ENCODE measurements around the gene DCST2. TPM values are rescaled to one million over a fixed set of nuclear protein-coding genes. Genes with fewer than 3 reads are reported as not detected.

The DCST2 gene
- total and polyA plus RNA-seq, 2 donors (not counting 3 experiments of a cell fraction or from before 2014, with no cell fraction given): 0.29 to 0.51 TPM

- intact Hi-C loops (cut with micrococcal nuclease) (loop anchor here (5.0 to 10.0 kb wide), 2 partner anchors 156 to 487 kb away; partner anchors contain the start of gene EFNA1), dilution Hi-C loops (cut with MboI; ENCODE audit: extremely low pct_ligation_motif_present, low sequenced_read_pairs) (no loop called here)
- peak overlapping the region in 1 of 3 experiments; percentile 33 for H3K4me3 ChIP-seq (replicated peaks in 1 of 3; ENCODE audit: insufficient read depth in 1 of 3, low read depth in 1 of 3, low read length in 3 of 3)
- H3K27me3 ChIP-seq (ENCODE audit: control insufficient read depth in 2 of 2, insufficient read depth in 2 of 2, low read length in 2 of 2): no peaks in the 10 kb centered on the region
- FAIRE-seq (no peak), DNase-seq (ENCODE audit: low read depth, low spot score) (no peak)
- TF ChIP-seq JUN (IDR thresholded peaks at IDR 0.05; ENCODE audit: borderline replicate concordance, insufficient read depth, insufficient read length, low read depth) (no peak), CTCF (IDR thresholded peaks at IDR 0.05; ENCODE audit: extremely low read depth in 1 of 2, insufficient read depth in 1 of 2, low read depth in 1 of 2, low read length in 2 of 2) (no peak), POLR2A (IDR thresholded peaks at IDR 0.05; ENCODE audit: low read depth, low read length) (peak; percentile 65)
- H3K79me2 ChIP-seq (ENCODE audit: control insufficient read depth, insufficient read depth, low read length): peaks cover 57% of the 10 kb centered on the region
- H3K4me2 ChIP-seq (ENCODE audit: insufficient read depth, low read length): peak overlapping the region; percentile 80
- peaks cover 2 to 7% of the 10 kb centered on the region in 2 experiments for H3K36me3 ChIP-seq (ENCODE audit: control insufficient read depth in 2 of 2, extremely low read depth in 1 of 2, insufficient read depth in 2 of 2, low read length in 2 of 2)
- peak overlapping the region; percentile 92 for H3K9ac ChIP-seq (replicated peaks; ENCODE audit: extremely low read depth, insufficient read depth, low read length)
- H3K27ac ChIP-seq (ENCODE audit: insufficient read depth, low read depth, low read length): peak overlapping the region; percentile 99
- POLR2A ChIA-PET: interaction anchor here (1.0 to 2.7 kb wide), 5 partner anchors 11 to 46 kb away, joined by 3 to 24 read pairs (median 4); partner anchors contain the start of genes PBXIP1 and PYGO2
- no peaks in the 10 kb centered on the region for H3K9me3 ChIP-seq (replicated peaks; ENCODE audit: control insufficient read depth, insufficient read depth, low read length)
- H3K9me1 ChIP-seq (replicated peaks; ENCODE audit: control insufficient read depth, extremely low read depth, insufficient read depth, low read length): no peaks in the 10 kb centered on the region
- CTCF ChIA-PET: interaction anchor here (0.8 to 8.5 kb wide), 15 partner anchors 10 to 120 kb away, joined by 3 to 81 read pairs (median 5); partner anchors contain the start of genes ADAM15, LENEP, PBXIP1 and PMVK
- H3K4me1 ChIP-seq (ENCODE audit: control insufficient read depth, extremely low read depth, insufficient read depth, low read length): peaks cover 60% of the 10 kb centered on the region
- no peaks in the 10 kb centered on the region for H4K20me1 ChIP-seq (replicated peaks; ENCODE audit: control insufficient read depth, extremely low read depth, insufficient read depth, low read length)
- no peak overlapping the region for H2AFZ ChIP-seq (ENCODE audit: low read depth, low read length)
- BruUV-seq (replicated peaks): no TSS peak
Observed at GRCh38 chr1:154971341-154971998, 62.1 kb downstream of the DCST2 start.

Data from endothelial cell of umbilical vein (primary cell).